Panc1 (cell line): Measurements from ENCODE around the gene BICDL2. TPM values are rescaled to one million over a fixed set of nuclear protein-coding genes. Genes with fewer than 3 reads are reported as not detected.

ENCODE experiments used
- ATAC-seq: fragments of 200-7000 bp; cut with Tn5 transposase; 2 replicates; pipeline ENCODE4 v1.9.1; 2020; ENCODE audit warnings: mild to moderate bottlenecking, moderate library complexity
- BruUV-seq: library from RNA; stranded (reverse); fragments of 400-500 nt; replicated peaks from 2 replicates; lab custom pipeline; 2021; lab: Mats Ljungman, UMichigan
- CTCF ChIA-PET: fragments of 300-600 bp; sonication (Branson Sonifier 250); formaldehyde crosslinking; loops from one replicate; lab custom pipeline; 2022; ENCODE audit warnings: antibody characterized with exemption; lab: Charles Lee
- POLR2A ChIA-PET: fragments of 300-600 bp; sonication (Branson Sonifier 250); formaldehyde crosslinking; loops from one replicate; lab custom pipeline; 2022; ENCODE audit warnings: antibody characterized with exemption; lab: Charles Lee
- DNase-seq: peaks from one replicate; pipeline ENCODE4 v3.0.0-alpha.2; 2010; ENCODE audit warnings: low read depth, low spot score
- H3K27ac ChIP-seq: 2 replicates; pipeline ENCODE4 v1.5.1; 2011; ENCODE audit warnings: mild to moderate bottlenecking, low read length, inconsistent platforms
- H3K27me3 ChIP-seq: fragments of 200-500 bp; sonication (Bioruptor generic); 2 replicates; pipeline ENCODE4 v1.6.0; 2014; ENCODE audit warnings: low read length, inconsistent platforms; ENCODE audit not compliant: control insufficient read depth, insufficient read depth
- H3K36me3 ChIP-seq: fragments of 200-500 bp; sonication (Bioruptor generic); 2 replicates; pipeline ENCODE4 v1.5.1; 2014; ENCODE audit warnings: inconsistent platforms, mild to moderate bottlenecking, low read length, moderate library complexity; ENCODE audit not compliant: control insufficient read depth, insufficient read depth
- H3K4me1 ChIP-seq: 2 replicates; pipeline ENCODE4 v1.5.1; 2011; ENCODE audit warnings: inconsistent platforms, mild to moderate bottlenecking, low read length, moderate library complexity; ENCODE audit not compliant: control insufficient read depth, insufficient read depth
- H3K4me3 ChIP-seq, 2 experiments: 2 replicates each; pipeline ENCODE4 v1.5.1; 2011 to 2012; ENCODE audit warnings: low read depth in 2 of 2, low read length in 2 of 2, mild to moderate bottlenecking in 2 of 2, inconsistent platforms in 1 of 2, moderate library complexity in 1 of 2
- H3K9me3 ChIP-seq: fragments of 200-500 bp; sonication (Bioruptor generic); 2 replicates; pipeline ENCODE4 v1.5.1; 2014; ENCODE audit warnings: low read depth, mild to moderate bottlenecking, inconsistent platforms, low read length, moderate library complexity; ENCODE audit not compliant: control insufficient read depth, insufficient read depth
- CTCF ChIP-seq: fragments of 450-650 bp; IDR thresholded peaks from 2 replicates; pipeline ENCODE4 v1.5.1; 2017; ENCODE audit warnings: mild to moderate bottlenecking
- POLR2AphosphoS5 ChIP-seq: IDR thresholded peaks from 2 replicates; pipeline ENCODE4 v1.6.1; 2012; ENCODE audit warnings: mild to moderate bottlenecking, low read depth, low read length, moderate library complexity
- REST ChIP-seq, 2 experiments: IDR thresholded peaks; 2 replicates each; pipeline ENCODE4 v1.6.1; 2011 to 2012; ENCODE audit warnings: low read depth in 2 of 2, control low read depth in 1 of 2, low read length in 1 of 2, mild to moderate bottlenecking in 1 of 2, moderate library complexity in 1 of 2; ENCODE audit not compliant: insufficient read depth in 1 of 2
- SIN3A ChIP-seq: IDR thresholded peaks from 2 replicates; pipeline ENCODE4 v1.6.1; 2012; ENCODE audit warnings: low read depth, mild to moderate bottlenecking, low read length, moderate library complexity, borderline replicate concordance; ENCODE audit not compliant: insufficient read depth
- TCF7L2 ChIP-seq: IDR thresholded peaks from 2 replicates; pipeline ENCODE4 v1.6.1; 2011; ENCODE audit warnings: mild to moderate bottlenecking, low read depth, low read length, inconsistent platforms
- in situ Hi-C: cut with HindIII; loops from 2 replicates; pipeline ENCODE4 v1.10.0; 2016; ENCODE audit warnings: low sequenced_read_pairs, low pct_unique_long_range_greater_than_20kb
- intact Hi-C: fragments of 100-400 bp; cut with micrococcal nuclease; formaldehyde crosslinking; loops from one replicate; pipeline ENCODE4 v1.10.0; 2022; ENCODE audit not compliant: unreplicated experiment
- total RNA-seq: library from RNA; stranded (reverse); gene quantifications from one replicate; pipeline ENCODE4 v1.2.1, GENCODE V29; 2021; ENCODE audit not compliant: unreplicated experiment

Gene BICDL2
- total RNA-seq, 1 experiment from 2014 or later, result 0.21 TPM

- POLR2A ChIA-PET, result no interaction called here
- TF ChIP-seq SIN3A (no peak), POLR2AphosphoS5 (no peak), CTCF (no peak), REST (IDR thresholded peaks at IDR 0.05; ENCODE audit: insufficient read depth in 1 of 2, low read depth in 2 of 2, low read length in 1 of 2) (no peak), TCF7L2 (no peak)
- intact Hi-C loops (no loop called here), in situ Hi-C loops (no loop called here)
- H3K9me3 ChIP-seq, result no peaks in the 10 kb centered on the region
- H3K4me3 ChIP-seq, result no peak overlapping the region
- peaks cover 3% of the 10 kb centered on the region; the same call in 1 of the 2 replicates for H3K36me3 ChIP-seq
- BruUV-seq, result no TSS peak
- H3K27me3 ChIP-seq, result no peaks in the 10 kb centered on the region; the same call in 1 of the 2 replicates
- H3K4me1 ChIP-seq, result peaks cover 3% of the 10 kb centered on the region; the same call in 1 of the 2 replicates
- DNase-seq (no peak), ATAC-seq (no peak)
- no peak overlapping the region for H3K27ac ChIP-seq
- CTCF ChIA-PET, result interaction anchor here (0.6 kb wide), 1 partner anchor 407 kb away, joined by 5 read pairs; no protein-coding TSS in a partner anchor
Measured at GRCh38 chr16:3035289-3035971, 1.3 kb downstream of the BICDL2 start.

- no peak for DNase-seq
- H3K4me3 ChIP-seq, result no peak overlapping the region
- BruUV-seq, result no TSS peak
- no peaks in the 10 kb centered on the region for H3K9me3 ChIP-seq
- ChIA-PET POLR2A (no interaction called here), CTCF (interaction anchor here (1.0 to 1.4 kb wide), 3 partner anchors 15 to 97 kb away, joined by 3 to 7 read pairs (median 4); no protein-coding TSS in a partner anchor)
- H3K36me3 ChIP-seq, result peaks cover 3% of the 10 kb centered on the region; the same call in 1 of the 2 replicates
- peaks cover 6% of the 10 kb centered on the region; the same call in 1 of the 2 replicates for H3K4me1 ChIP-seq
- no peak for TF ChIP-seq POLR2AphosphoS5
- TF ChIP-seq CTCF, result no peak
- TF ChIP-seq SIN3A, result no peak
- no peak for TF ChIP-seq TCF7L2
- no peak for TF ChIP-seq REST (IDR thresholded peaks at IDR 0.05; ENCODE audit: insufficient read depth in 1 of 2, low read depth in 2 of 2, low read length in 1 of 2)
- ATAC-seq, result no peak
- no peak overlapping the region for H3K27ac ChIP-seq
- intact Hi-C loops (no loop called here), in situ Hi-C loops (no loop called here)
- no peaks in the 10 kb centered on the region; the same call in 1 of the 2 replicates for H3K27me3 ChIP-seq
Measured at GRCh38 chr16:3032624-3033023, 4.1 kb downstream of the BICDL2 start.
